ENCODE results near the gene ATAD3B. TPM values are rescaled to one million over a fixed set of nuclear protein-coding genes. Genes with fewer than 3 reads are reported as not detected.
"Not testable (repeated sequence)": the region's sequence is repeated elsewhere in the genome, so short reads cannot be mapped to it uniquely, and the experiment has no call there.

The ATAD3B gene
- polyA plus RNA-seq, 2 donors: 20.7 to 43.3 TPM

DNA sequence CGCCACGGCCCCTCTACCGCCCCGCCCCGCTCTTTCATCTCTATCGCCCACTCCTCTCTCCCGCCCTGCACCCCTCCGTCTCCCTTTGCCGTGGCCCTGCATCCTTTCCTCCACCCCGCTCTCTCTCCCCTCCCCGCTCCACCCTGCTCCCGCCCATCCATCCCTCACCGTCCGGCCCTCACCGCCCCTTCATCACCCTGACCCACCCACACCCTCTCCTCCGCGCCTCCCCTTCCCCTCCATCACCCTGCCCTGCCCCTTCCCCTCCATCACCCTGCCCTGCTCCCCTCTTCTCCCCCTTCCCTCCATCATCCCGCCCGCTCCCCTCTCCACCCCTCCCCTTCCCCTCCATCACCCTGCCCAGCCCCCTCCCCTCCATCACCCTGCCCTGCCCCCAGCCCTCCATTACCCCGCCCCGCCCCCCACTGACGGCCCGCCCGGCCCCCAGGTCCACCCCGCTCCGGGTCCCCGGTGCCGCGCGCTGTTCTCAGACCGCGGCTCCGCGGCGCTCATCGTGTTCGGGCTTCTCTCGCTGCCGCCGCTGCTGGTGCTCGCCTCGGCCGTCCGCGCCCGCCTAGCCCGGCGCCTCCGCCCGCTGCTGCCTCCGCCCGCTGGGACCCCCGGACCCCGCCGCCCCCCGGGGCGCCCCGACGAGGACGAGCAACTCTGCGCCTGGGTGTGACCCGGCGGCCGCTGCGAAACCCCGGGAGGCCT, 44.3 kb upstream of the ATAD3B start:
- Histone ChIP-seq H3K27ac (ENCODE audit: low read depth in 2 of 2, low read length in 1 of 2) (no peak overlapping the region), H3K27me3 (ENCODE audit: control insufficient read depth in 1 of 2, insufficient read depth in 2 of 2, low read length in 2 of 2) (no peaks in the 10 kb centered on the region), H3K9me3 (ENCODE audit: control insufficient read depth in 2 of 2, insufficient read depth in 1 of 2, low read depth in 1 of 2, low read length in 1 of 2) (no peaks in the 10 kb centered on the region), H3K4me1 (ENCODE audit: control insufficient read depth in 2 of 2, insufficient read depth in 2 of 2, low read length in 1 of 2) (peaks cover 12 to 18% of the 10 kb centered on the region in 2 donors), H3K4me3 (ENCODE audit: low read depth in 1 of 2, low read length in 2 of 2) (peak overlapping the region in 1 of 2 donors; percentile 41), H3K36me3 (ENCODE audit: control insufficient read depth in 2 of 2, insufficient read depth in 2 of 2, low read length in 1 of 2) (no peaks in the 10 kb centered on the region)
- WGBS, 2 donors: 8 to 9% methylated on average over 49 to 66 of the region's 66 CpGs

DNA sequence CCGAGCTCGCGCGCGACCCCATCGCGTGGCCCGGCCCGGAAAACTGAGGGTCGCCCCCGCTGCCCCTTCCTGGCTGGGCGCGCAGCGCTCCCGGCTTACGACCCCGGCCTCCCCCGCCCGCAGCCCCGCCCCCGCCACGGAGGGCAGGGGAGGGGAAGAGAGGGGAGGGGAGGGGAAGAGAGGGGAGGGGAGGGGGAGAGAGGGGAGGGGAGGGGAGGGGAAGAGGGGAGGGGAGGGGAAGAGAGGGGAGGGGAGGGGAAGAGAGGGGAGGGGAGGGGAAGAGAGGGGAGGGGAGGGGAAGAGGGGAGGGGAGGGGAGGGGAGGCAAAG, 43.8 kb upstream of the ATAD3B start:
- no peaks in the 10 kb centered on the region for H3K27me3 ChIP-seq (ENCODE audit: control insufficient read depth in 1 of 2, insufficient read depth in 2 of 2, low read length in 2 of 2)
- H3K4me1 ChIP-seq (ENCODE audit: control insufficient read depth in 2 of 2, insufficient read depth in 2 of 2, low read length in 1 of 2): peaks cover 17 to 21% of the 10 kb centered on the region in 2 donors
- H3K4me3 ChIP-seq (ENCODE audit: low read depth in 1 of 2, low read length in 2 of 2): peak overlapping the region in 1 of 2 donors; percentile 41
- no peak overlapping the region for H3K27ac ChIP-seq (ENCODE audit: low read depth in 2 of 2, low read length in 1 of 2)
- H3K36me3 ChIP-seq (ENCODE audit: control insufficient read depth in 2 of 2, insufficient read depth in 2 of 2, low read length in 1 of 2): no peaks in the 10 kb centered on the region
- WGBS, 2 donors: 0 to 2% methylated on average over 9 to 20 of the region's 22 CpGs
- no peaks in the 10 kb centered on the region for H3K9me3 ChIP-seq (ENCODE audit: control insufficient read depth in 2 of 2, insufficient read depth in 1 of 2, low read depth in 1 of 2, low read length in 1 of 2)

DNA sequence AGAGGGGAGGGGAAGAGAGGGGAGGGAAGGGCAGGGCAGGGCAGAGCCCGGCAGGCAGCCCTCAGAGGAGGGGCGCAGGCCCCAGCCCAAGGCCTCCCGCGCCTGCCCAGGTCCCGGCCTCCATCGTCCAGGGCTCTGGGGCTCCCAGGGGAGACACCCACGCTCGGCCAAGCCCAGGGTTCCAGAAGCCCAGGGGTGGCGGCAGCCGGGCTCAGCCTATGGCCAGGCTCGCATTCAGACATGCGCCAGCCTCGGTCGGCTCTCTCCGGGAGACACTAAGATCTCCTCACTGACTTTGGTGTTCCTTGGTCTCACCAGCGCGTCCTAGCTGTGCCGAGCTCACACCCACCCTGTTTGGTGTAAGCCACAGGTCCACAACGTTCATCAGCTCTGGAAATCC, 43.4 kb upstream of the ATAD3B start:
- Histone ChIP-seq H3K9me3 (ENCODE audit: control insufficient read depth in 2 of 2, insufficient read depth in 1 of 2, low read depth in 1 of 2, low read length in 1 of 2) (no peaks in the 10 kb centered on the region), H3K36me3 (ENCODE audit: control insufficient read depth in 2 of 2, insufficient read depth in 2 of 2, low read length in 1 of 2) (no peaks in the 10 kb centered on the region), H3K27me3 (ENCODE audit: control insufficient read depth in 1 of 2, insufficient read depth in 2 of 2, low read length in 2 of 2) (no peaks in the 10 kb centered on the region), H3K4me3 (ENCODE audit: low read depth in 1 of 2, low read length in 2 of 2) (no peak overlapping the region), H3K4me1 (ENCODE audit: control insufficient read depth in 2 of 2, insufficient read depth in 2 of 2, low read length in 1 of 2) (peaks cover 20 to 22% of the 10 kb centered on the region in 2 donors), H3K27ac (ENCODE audit: low read depth in 2 of 2, low read length in 1 of 2) (no peak overlapping the region)
- WGBS, 2 donors: 67 to 69% methylated on average over 13 to 19 of the region's 19 CpGs

DNA sequence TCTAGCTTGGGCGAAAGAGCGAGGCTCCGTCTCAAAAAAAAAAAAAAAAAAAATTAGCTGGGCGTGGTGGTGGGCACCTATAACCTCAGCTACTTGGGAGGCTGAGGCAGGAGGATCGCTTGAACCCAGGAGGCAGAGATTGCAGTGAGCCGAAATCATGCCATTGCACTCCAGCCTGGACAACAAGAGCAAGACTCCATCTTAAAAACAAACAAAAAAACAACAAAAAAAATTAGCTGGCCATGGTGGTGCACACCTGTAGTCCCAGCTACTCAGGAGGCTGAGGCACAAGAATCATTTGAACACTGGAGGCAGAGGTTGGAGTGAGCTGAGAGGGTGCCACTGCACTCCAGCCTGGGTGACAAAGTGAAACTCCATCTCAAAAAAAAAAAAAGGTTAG, 42.6 kb upstream of the ATAD3B start:
- not testable (repeated sequence) for H3K9me3 ChIP-seq (ENCODE audit: control insufficient read depth in 2 of 2, insufficient read depth in 1 of 2, low read depth in 1 of 2, low read length in 1 of 2); H3K27ac ChIP-seq (ENCODE audit: low read depth in 2 of 2, low read length in 1 of 2); H3K4me3 ChIP-seq (ENCODE audit: low read depth in 1 of 2, low read length in 2 of 2); H3K36me3 ChIP-seq (ENCODE audit: control insufficient read depth in 2 of 2, insufficient read depth in 2 of 2, low read length in 1 of 2); H3K27me3 ChIP-seq (ENCODE audit: control insufficient read depth in 1 of 2, insufficient read depth in 2 of 2, low read length in 2 of 2)
- WGBS, 2 donors: 88 to 93% methylated on average over 3 to 6 of the region's 6 CpGs
- H3K4me1 ChIP-seq (ENCODE audit: control insufficient read depth in 2 of 2, insufficient read depth in 2 of 2, low read length in 1 of 2): peaks cover 22 to 27% of the 10 kb centered on the region in 2 donors

DNA sequence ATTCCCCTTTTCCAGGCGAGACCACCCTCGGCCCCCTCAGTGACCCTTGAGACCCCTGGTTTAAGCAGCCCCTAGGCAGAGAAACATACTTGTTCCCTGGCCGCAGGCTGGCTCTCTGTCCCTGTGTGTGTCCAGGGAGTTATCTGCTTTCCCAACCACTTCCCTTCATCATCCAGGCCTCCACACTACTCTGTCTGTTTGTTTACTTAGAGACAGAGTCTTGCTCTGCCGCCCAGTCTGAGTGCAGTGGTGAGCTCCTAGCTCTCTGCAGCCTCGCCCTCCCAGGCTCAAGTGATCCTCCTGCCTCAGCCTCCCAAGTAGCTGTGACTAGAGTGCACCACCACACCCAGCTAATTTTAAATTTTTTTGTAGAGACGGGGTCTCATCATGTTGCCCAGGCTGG, 41.9 kb upstream of the ATAD3B start:
- Histone ChIP-seq H3K4me3 (ENCODE audit: low read depth in 1 of 2, low read length in 2 of 2) (no peak overlapping the region), H3K27me3 (ENCODE audit: control insufficient read depth in 1 of 2, insufficient read depth in 2 of 2, low read length in 2 of 2) (no peaks in the 10 kb centered on the region), H3K4me1 (ENCODE audit: control insufficient read depth in 2 of 2, insufficient read depth in 2 of 2, low read length in 1 of 2) (peaks cover 24 to 32% of the 10 kb centered on the region in 2 donors), H3K27ac (ENCODE audit: low read depth in 2 of 2, low read length in 1 of 2) (peak overlapping the region; percentile 63 to 97), H3K36me3 (ENCODE audit: control insufficient read depth in 2 of 2, insufficient read depth in 2 of 2, low read length in 1 of 2) (no peaks in the 10 kb centered on the region), H3K9me3 (ENCODE audit: control insufficient read depth in 2 of 2, insufficient read depth in 1 of 2, low read depth in 1 of 2, low read length in 1 of 2) (no peaks in the 10 kb centered on the region)
- WGBS, 2 donors: 58 to 72% methylated on average over 6 of the region's 6 CpGs

DNA sequence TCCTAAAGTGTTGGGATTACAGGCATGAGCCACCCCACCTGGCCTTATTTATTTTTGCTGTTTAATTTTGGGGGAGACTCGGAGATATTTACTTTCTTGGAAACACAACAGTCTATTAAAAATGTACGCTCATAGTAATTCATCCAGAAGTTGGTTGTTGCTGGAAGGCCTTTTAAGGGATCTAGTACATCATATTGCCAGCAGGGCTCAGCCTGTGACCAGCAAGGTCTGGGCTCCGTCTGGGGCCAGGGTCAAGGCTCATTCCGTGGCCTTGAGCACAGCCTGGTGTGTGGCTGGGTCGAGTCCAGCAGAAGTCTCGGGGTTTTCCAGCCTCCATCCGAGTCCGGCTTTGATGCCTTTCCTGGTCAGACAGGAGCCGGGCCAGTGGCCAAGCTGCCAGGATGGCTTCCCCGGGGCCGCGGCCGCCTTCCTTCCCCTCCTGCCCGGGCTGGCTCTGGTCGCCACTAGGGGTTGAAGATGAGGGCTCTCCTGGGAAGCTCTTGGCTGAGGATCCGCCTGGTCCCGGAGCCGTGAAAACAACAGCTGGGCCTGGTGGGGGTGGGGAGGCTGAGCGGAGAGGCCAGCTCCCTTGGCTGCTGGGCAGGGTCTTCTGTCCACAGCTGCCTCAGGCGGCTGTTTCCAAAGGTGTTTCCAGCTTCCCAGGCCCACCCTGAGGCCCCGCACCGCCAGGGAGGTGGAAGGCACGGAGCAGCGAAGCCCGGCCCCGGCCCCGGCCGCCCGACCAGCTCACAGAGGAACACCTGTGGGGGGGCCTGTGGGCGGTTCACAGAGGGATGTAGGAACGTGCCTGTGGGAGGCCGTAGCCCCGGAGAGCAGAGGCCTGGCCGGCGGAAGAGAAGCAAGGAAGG, 41.2 kb upstream of the ATAD3B start:
- Histone ChIP-seq H3K4me1 (ENCODE audit: control insufficient read depth in 2 of 2, insufficient read depth in 2 of 2, low read length in 1 of 2) (peaks cover 25 to 39% of the 10 kb centered on the region in 2 donors), H3K4me3 (ENCODE audit: low read depth in 1 of 2, low read length in 2 of 2) (peak overlapping the region in 1 of 2 donors; percentile 5), H3K27ac (ENCODE audit: low read depth in 2 of 2, low read length in 1 of 2) (peak overlapping the region; percentile 97 to 99), H3K36me3 (ENCODE audit: control insufficient read depth in 2 of 2, insufficient read depth in 2 of 2, low read length in 1 of 2) (no peaks in the 10 kb centered on the region), H3K27me3 (ENCODE audit: control insufficient read depth in 1 of 2, insufficient read depth in 2 of 2, low read length in 2 of 2) (no peaks in the 10 kb centered on the region), H3K9me3 (ENCODE audit: control insufficient read depth in 2 of 2, insufficient read depth in 1 of 2, low read depth in 1 of 2, low read length in 1 of 2) (no peaks in the 10 kb centered on the region)
- 15 to 16% methylated on average over 34 to 35 of the region's 35 CpGs for WGBS, 2 donors

DNA sequence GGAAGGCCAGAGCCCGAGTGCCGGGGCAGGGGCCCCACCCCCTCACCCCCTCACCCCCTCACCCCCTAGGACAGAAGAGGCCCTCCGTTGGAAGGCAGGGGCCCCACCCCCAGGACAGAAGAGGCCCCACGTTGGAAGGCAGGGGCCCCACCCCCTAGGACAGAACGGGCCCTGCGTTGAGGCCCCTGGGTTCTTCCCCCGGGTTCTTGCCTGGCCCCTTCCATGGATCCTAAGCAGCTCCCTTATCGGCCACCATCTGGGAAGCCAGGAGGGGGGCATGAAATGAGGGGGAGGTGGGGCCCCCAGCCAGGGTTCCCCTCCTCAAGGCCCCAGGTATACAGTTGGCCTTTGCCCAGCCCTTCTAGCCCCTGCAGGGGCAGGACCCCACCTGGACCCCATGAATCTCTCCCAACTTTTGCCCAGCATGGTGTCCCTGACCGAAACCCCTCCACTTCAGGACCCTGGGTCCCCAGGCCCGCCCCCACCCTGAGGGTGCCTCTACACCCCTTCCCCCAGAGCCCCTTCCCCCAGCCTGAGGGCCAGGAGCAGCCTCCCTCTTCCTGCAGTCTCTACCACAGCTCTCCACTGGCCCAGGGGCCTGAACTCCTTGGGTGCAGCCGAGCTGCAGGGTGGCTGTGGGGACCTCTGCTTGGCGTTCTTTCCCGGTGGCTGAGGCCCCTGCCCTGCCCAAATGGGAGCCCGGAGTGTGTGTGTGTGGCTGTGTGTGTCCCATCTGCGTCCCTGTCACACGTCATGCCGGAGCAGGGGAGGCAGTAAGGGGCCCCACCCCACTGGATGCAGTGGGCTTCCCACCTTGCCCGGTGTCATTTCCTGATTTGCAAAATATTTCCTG, 40.3 kb upstream of the ATAD3B start:
- no peaks in the 10 kb centered on the region for H3K9me3 ChIP-seq (ENCODE audit: control insufficient read depth in 2 of 2, insufficient read depth in 1 of 2, low read depth in 1 of 2, low read length in 1 of 2)
- H3K36me3 ChIP-seq (ENCODE audit: control insufficient read depth in 2 of 2, insufficient read depth in 2 of 2, low read length in 1 of 2): no peaks in the 10 kb centered on the region
- H3K4me3 ChIP-seq (ENCODE audit: low read depth in 1 of 2, low read length in 2 of 2): peak overlapping the region in 1 of 2 donors; percentile 5
- no peaks in the 10 kb centered on the region for H3K27me3 ChIP-seq (ENCODE audit: control insufficient read depth in 1 of 2, insufficient read depth in 2 of 2, low read length in 2 of 2)
- WGBS, 2 donors: 48 to 54% methylated on average over 16 to 18 of the region's 18 CpGs
- H3K27ac ChIP-seq (ENCODE audit: low read depth in 2 of 2, low read length in 1 of 2): peak overlapping the region; percentile 97 to 99
- peaks cover 25 to 41% of the 10 kb centered on the region in 2 donors for H3K4me1 ChIP-seq (ENCODE audit: control insufficient read depth in 2 of 2, insufficient read depth in 2 of 2, low read length in 1 of 2)

DNA sequence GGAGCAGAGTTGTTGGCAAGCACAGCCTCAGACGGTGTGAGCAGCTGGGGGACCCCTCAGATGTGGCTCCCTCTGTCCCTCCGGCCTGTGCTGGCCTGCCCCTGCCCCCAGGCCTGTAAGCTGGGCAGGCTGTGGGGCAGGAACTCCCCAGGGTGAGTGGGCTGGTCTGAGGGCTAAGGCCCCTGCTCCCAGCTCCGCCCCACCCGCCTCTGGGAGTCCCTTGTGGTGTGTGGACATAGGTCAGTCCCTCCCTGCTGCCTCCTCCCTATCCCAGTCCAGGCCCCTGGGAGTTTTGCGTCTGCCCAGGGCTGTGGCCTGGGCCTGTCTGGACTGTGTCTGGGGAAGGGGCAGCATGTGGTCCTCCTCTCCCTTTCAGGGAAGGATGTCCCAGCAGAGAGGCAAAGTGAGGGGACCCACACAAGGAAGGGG, 39.7 kb upstream of the ATAD3B start:
- Histone ChIP-seq H3K27me3 (ENCODE audit: control insufficient read depth in 1 of 2, insufficient read depth in 2 of 2, low read length in 2 of 2) (no peaks in the 10 kb centered on the region), H3K4me3 (ENCODE audit: low read depth in 1 of 2, low read length in 2 of 2) (peak overlapping the region in 1 of 2 donors; percentile 5), H3K4me1 (ENCODE audit: control insufficient read depth in 2 of 2, insufficient read depth in 2 of 2, low read length in 1 of 2) (peaks cover 23 to 46% of the 10 kb centered on the region in 2 donors), H3K9me3 (ENCODE audit: control insufficient read depth in 2 of 2, insufficient read depth in 1 of 2, low read depth in 1 of 2, low read length in 1 of 2) (no peaks in the 10 kb centered on the region), H3K36me3 (ENCODE audit: control insufficient read depth in 2 of 2, insufficient read depth in 2 of 2, low read length in 1 of 2) (peaks cover 0 to 1% of the 10 kb centered on the region in 2 donors), H3K27ac (ENCODE audit: low read depth in 2 of 2, low read length in 1 of 2) (peak overlapping the region; percentile 97 to 99)
- 47 to 48% methylated on average over 5 of the region's 5 CpGs for WGBS, 2 donors

DNA sequence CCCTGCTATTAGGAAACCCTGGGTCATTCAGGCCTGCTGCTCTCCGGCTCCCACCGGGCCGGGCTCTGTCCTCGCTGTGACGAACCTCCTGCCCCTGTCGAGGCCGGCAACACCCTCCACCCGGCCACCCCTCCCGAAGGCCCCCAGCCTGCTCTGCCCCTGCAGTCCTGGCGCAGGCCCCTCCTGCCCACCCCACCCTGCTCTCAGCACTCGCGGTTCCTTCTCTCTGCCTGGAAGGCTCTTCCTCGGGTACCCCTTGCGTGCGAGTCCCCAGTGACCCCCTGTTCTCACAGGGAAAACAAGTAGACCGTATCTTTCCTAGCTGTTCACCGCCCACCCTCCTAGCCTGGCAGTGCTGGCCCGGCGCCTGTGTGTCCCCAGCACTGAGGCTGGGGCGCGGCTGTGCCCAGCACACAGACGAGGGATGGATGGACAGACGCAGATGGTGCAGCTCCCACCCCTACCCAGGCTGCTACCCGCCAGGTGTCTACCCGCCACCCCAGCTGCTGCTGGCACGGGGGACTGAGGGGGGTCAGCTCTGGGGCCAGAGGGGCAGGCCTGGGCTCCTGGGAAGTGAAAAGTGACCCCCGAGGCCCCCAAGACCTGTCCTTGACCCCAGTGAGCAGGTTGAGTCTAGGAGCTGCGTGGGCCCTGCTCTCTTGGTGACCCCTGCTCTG, 39.2 kb upstream of the ATAD3B start:
- no peaks in the 10 kb centered on the region for H3K9me3 ChIP-seq (ENCODE audit: control insufficient read depth in 2 of 2, insufficient read depth in 1 of 2, low read depth in 1 of 2, low read length in 1 of 2)
- peak overlapping the region; percentile 97 to 99 for H3K27ac ChIP-seq (ENCODE audit: low read depth in 2 of 2, low read length in 1 of 2)
- no peak overlapping the region for H3K4me3 ChIP-seq (ENCODE audit: low read depth in 1 of 2, low read length in 2 of 2)
- peaks cover 0 to 2% of the 10 kb centered on the region in 2 donors for H3K36me3 ChIP-seq (ENCODE audit: control insufficient read depth in 2 of 2, insufficient read depth in 2 of 2, low read length in 1 of 2)
- no peaks in the 10 kb centered on the region for H3K27me3 ChIP-seq (ENCODE audit: control insufficient read depth in 1 of 2, insufficient read depth in 2 of 2, low read length in 2 of 2)
- peaks cover 23 to 51% of the 10 kb centered on the region in 2 donors for H3K4me1 ChIP-seq (ENCODE audit: control insufficient read depth in 2 of 2, insufficient read depth in 2 of 2, low read length in 1 of 2)
- WGBS, 2 donors: 60 to 67% methylated on average over 28 of the region's 28 CpGs

All from esophagus (tissue), 2 donors.